C4-2B (cell line): ENCODE results near the gene MROH2A.

Experiments used
- ZFX ChIP-seq: fragments of 450-650 bp; IDR thresholded peaks from 2 replicates; pipeline ENCODE4 v1.6.1; 2017
- TF ChIP-seq, protein P1 (sequence below): fragments of 450-650 bp; conservative IDR thresholded peaks from 2 replicates; pipeline ENCODE4 v1.5.1; 2017; ENCODE audit warnings: mild to moderate bottlenecking

DNA sequence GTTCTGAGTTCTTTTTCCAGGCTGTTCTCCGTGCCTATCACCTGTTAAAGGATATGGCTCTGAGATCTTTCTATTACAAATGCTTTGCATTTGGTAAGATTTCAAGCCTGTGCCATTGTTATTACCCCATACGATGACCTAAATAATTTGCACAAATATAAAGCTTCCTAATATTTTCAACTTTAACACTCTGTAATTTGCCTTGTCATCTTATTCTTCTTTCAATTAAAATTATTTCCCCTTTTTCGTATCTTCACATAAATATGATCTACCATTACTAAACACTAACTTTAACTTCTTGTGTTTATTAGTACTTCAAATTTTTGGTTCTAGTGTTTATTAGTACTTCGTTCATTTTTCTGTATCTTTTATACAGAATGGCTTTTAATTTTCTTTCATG lies 93.3 kb downstream of the MROH2A start:
- TF ChIP-seq, protein P1, sequence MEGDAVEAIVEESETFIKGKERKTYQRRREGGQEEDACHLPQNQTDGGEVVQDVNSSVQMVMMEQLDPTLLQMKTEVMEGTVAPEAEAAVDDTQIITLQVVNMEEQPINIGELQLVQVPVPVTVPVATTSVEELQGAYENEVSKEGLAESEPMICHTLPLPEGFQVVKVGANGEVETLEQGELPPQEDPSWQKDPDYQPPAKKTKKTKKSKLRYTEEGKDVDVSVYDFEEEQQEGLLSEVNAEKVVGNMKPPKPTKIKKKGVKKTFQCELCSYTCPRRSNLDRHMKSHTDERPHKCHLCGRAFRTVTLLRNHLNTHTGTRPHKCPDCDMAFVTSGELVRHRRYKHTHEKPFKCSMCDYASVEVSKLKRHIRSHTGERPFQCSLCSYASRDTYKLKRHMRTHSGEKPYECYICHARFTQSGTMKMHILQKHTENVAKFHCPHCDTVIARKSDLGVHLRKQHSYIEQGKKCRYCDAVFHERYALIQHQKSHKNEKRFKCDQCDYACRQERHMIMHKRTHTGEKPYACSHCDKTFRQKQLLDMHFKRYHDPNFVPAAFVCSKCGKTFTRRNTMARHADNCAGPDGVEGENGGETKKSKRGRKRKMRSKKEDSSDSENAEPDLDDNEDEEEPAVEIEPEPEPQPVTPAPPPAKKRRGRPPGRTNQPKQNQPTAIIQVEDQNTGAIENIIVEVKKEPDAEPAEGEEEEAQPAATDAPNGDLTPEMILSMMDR: no peak
- no peak for TF ChIP-seq ZFX
